Large intestine (tissue), 3 donors: ENCODE measurements around the gene SERPINA4. TPM values are rescaled to one million over a fixed set of nuclear protein-coding genes. Genes with fewer than 3 reads are reported as not detected.

Source experiments
- DNase-seq, 2 donors: peaks; one replicate each; pipeline versions ENCODE4 v3.0.0 to v3.0.0-alpha.2; 2013
- H3K27ac ChIP-seq: one replicate; pipeline ENCODE4 v1.5.1; 2013; ENCODE audit warnings: low read length
- H3K27me3 ChIP-seq: 2 replicates; pipeline ENCODE4 v1.6.1; 2013; ENCODE audit warnings: low read length; ENCODE audit not compliant: control insufficient read depth, insufficient read depth
- H3K36me3 ChIP-seq: 2 replicates; pipeline ENCODE4 v1.6.1; 2013; ENCODE audit warnings: low read length; ENCODE audit not compliant: control insufficient read depth, insufficient read depth
- H3K4me1 ChIP-seq: one replicate; pipeline ENCODE4 v1.6.1; 2013; ENCODE audit warnings: low read length; ENCODE audit not compliant: control insufficient read depth, insufficient read depth
- H3K4me3 ChIP-seq: one replicate; pipeline ENCODE4 v1.5.1; 2013; ENCODE audit warnings: low read length
- H3K9me3 ChIP-seq: one replicate; pipeline ENCODE4 v1.6.1; 2013; ENCODE audit warnings: mild to moderate bottlenecking, low read depth, low read length, moderate library complexity; ENCODE audit not compliant: control insufficient read depth
- WGBS: methylation state at CpG from one replicate; pipeline ENCODE4 v1.1.5; 2013; ENCODE audit warnings: low lambda C conversion rate; ENCODE audit not compliant: insufficient coverage; 5-methylcytosine and 5-hydroxymethylcytosine counted together
- polyA plus RNA-seq: library from polyadenylated mRNA; unstranded; fragments of 120-200 nt; gene quantifications from one replicate; pipeline ENCODE4 v1.2.1, GENCODE V29; 2013

Gene SERPINA4
- polyA plus RNA-seq, 1 donor: 46.0 TPM

- no peak overlapping the region for H3K27ac ChIP-seq
- no peaks in the 10 kb centered on the region for H3K9me3 ChIP-seq
- WGBS: no CpG with 5 or more reads among the region's 12 CpGs
- H3K4me1 ChIP-seq: peaks cover 19% of the 10 kb centered on the region
- no peaks in the 10 kb centered on the region for H3K27me3 ChIP-seq
- DNase-seq: no peak
- H3K4me3 ChIP-seq: no peak overlapping the region
- H3K36me3 ChIP-seq: no peaks in the 10 kb centered on the region
Observed at GRCh38 chr14:94542111-94542810, 19.0 kb upstream of the SERPINA4 start.

GRCh38 chr14:94542811-94543440, 18.3 kb upstream of the SERPINA4 start:
- WGBS: no CpG with 5 or more reads among the region's 9 CpGs
- peaks cover 19% of the 10 kb centered on the region for H3K4me1 ChIP-seq
- no peaks in the 10 kb centered on the region for H3K9me3 ChIP-seq
- peak in 1 of 2 donors; percentile 54 for DNase-seq
- no peak overlapping the region for H3K27ac ChIP-seq
- H3K4me3 ChIP-seq: no peak overlapping the region
- H3K36me3 ChIP-seq: no peaks in the 10 kb centered on the region
- no peaks in the 10 kb centered on the region for H3K27me3 ChIP-seq

DNA sequence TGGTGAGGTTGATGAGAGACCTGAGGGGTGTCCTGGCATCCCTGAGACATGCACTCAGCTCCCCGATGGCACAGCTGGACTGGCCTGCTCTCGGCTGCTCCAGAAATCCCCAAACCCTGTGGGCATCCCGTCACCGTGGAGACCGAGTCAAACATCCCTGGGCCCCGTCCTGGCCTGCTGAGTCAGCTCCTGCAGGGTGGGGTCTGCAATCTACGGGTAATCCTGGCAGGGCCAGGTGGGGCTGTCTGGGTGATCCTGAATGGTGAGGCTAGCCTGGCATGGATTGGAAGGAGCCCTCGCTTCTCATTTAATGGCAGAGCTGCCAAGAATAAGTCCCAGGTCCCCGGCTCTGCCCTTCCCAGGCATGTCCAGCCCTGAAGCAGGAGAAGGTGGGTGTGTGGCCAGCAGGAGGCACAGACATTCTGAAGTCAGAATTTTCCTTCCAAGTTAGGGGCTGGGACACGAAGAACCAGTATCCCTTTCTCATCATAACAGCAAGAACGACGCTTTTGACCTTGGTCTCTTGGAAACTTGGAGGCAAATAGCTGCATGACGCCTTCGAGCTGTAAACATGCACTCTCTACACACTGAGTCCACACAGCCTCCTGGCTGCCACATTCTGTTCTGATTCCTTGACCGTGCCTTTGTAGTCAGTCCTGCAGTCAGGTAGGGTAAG, 17.7 kb upstream of the SERPINA4 start:
- H3K4me3 ChIP-seq: no peak overlapping the region
- peaks cover 19% of the 10 kb centered on the region for H3K4me1 ChIP-seq
- no peak for DNase-seq
- no peaks in the 10 kb centered on the region for H3K36me3 ChIP-seq
- no CpG with 5 or more reads among the region's 15 CpGs for WGBS
- no peak overlapping the region for H3K27ac ChIP-seq
- H3K27me3 ChIP-seq: no peaks in the 10 kb centered on the region
- H3K9me3 ChIP-seq: no peaks in the 10 kb centered on the region

DNA sequence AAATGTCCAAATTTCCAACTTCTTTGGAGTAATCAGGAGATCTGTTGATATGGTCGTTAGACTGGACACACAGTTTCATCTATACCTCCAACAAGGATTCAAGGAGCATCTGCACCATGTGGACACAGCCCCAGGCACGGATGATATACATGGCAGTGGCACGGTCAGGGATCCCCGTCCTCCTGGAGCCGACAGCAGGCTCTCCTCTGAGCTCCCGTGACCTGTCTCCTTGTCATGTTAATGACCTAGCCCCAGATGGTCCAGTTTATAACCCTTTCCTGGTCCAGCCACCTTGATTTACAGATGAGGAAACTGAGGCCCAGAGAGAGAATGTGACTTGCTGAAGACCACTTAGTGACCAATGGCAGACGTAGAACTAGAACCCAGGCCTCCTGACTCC, 16.5 kb upstream of the SERPINA4 start:
- no peak overlapping the region for H3K4me3 ChIP-seq
- H3K36me3 ChIP-seq: no peaks in the 10 kb centered on the region
- H3K27me3 ChIP-seq: no peaks in the 10 kb centered on the region
- no peaks in the 10 kb centered on the region for H3K9me3 ChIP-seq
- WGBS: 60% methylated on average over 1 of the region's 7 CpGs
- no peak for DNase-seq
- no peak overlapping the region for H3K27ac ChIP-seq
- H3K4me1 ChIP-seq: peaks cover 19% of the 10 kb centered on the region

DNA sequence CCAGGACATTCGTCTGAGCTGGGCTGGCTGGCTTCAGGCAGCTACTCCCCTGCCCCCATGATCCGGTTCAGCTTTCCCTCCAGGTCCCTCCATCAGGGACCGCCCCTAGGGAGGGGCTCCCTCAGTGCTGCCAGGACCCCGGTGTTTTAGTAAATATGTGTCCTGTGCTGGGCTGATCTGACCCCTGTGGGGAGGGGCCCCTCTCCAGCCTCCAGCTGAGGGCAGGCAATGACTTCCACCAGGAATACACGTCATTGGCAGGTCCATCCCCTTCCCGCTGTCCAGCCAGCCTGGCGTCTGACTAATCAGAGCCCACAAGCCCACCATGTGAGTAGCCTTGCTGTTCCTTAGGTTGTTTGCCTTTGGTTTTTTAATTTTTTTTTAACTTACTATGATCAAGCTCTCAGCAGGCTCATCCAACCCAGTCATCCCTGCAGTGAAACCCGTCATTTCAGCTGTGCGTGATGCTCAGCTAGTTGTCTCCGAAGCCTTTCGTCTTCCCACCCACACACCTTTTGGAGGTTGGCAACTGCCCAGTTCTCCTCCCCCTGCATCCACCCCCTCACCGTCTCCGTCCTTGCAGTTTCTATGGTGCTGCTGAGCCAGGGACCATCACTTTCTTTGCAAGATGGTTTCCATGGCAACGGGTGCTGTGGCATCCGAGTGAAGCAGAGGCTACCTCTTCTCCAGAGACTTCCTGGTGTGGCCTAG, 16.0 kb upstream of the SERPINA4 start:
- WGBS: no CpG with 5 or more reads among the region's 15 CpGs
- no peak overlapping the region for H3K27ac ChIP-seq
- H3K27me3 ChIP-seq: no peaks in the 10 kb centered on the region
- DNase-seq: no peak
- no peaks in the 10 kb centered on the region for H3K36me3 ChIP-seq
- no peaks in the 10 kb centered on the region for H3K9me3 ChIP-seq
- no peak overlapping the region for H3K4me3 ChIP-seq
- peaks cover 15% of the 10 kb centered on the region for H3K4me1 ChIP-seq

- DNase-seq: no peak
- H3K27me3 ChIP-seq: no peaks in the 10 kb centered on the region
- WGBS: no CpG with 5 or more reads among the region's 8 CpGs
Observed at GRCh38 chr14:94547151-94547680, 14.0 kb upstream of the SERPINA4 start.

DNA sequence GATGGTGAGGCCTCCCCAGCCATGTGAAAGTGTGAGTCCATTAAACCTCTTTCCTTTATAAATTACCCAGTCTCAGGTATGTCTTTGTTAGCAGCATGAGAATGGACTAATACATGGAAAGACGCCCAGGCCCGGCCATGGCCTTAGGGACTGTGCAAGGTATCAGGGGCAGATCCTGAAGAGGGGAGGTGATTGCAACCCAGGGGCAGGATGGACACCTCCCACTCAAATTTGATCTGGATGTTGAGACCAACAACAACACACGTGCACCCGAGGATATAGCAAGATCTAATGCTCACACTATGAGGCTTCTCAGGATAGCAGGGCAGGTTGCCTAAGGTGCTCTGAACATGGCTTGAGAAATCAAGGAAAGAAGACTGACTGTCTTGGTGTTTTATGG, 13.5 kb upstream of the SERPINA4 start:
- H3K9me3 ChIP-seq: no peaks in the 10 kb centered on the region
- H3K4me1 ChIP-seq: peaks cover 7% of the 10 kb centered on the region
- H3K27me3 ChIP-seq: no peaks in the 10 kb centered on the region
- H3K4me3 ChIP-seq: no peak overlapping the region
- no CpG with 5 or more reads among the region's 4 CpGs for WGBS
- no peak overlapping the region for H3K27ac ChIP-seq
- no peaks in the 10 kb centered on the region for H3K36me3 ChIP-seq
- DNase-seq: no peak

More at GRCh38 chr14:94547151-94547680, 14.0 kb upstream of the SERPINA4 start:
- no peak overlapping the region for H3K4me3 ChIP-seq
- no peak overlapping the region for H3K27ac ChIP-seq
- no peaks in the 10 kb centered on the region for H3K9me3 ChIP-seq
- H3K4me1 ChIP-seq: peaks cover 7% of the 10 kb centered on the region
- no peaks in the 10 kb centered on the region for H3K36me3 ChIP-seq

DNA sequence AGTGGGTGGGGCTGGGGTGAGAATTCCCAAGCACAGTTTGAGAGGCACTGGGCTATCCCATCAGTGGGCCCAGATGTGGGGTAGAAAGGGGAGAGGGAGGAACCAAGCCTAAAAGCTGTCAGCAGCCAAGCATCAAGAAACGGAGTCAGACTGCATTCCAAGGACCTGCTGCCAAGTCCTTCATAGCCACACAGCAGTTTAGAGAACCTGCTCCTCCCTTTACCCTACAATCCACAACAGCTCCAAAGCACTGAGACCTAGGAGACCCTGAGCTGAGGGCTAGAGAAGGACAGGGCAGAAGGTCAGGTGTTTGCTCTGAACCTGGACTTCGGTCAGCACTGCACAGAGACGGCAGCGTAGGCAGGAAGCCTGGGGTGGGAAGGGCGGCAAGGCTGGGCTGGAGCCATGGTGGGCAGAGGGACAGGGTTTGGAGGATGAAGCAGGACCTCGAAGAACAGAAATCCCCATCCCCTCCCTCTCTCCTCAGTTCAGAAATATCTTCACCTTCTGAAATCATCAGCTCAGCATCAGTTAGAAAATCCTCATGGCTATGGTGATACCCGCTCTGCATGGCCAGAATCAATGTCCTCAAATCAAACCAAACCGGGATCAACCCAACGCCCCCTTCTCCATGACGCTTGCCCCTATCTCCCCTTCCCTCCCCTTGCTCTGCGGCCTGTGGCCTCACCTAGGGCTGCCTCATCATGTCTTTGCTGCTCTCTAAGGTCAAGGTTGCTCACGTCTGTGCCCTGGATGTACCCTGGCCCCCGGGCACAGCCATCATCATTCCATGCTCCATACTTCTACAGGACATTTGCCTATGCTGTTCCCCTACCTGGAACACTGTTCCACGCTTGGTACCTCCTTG, 12.9 kb upstream of the SERPINA4 start:
- Histone ChIP-seq H3K4me1 (peaks cover 4% of the 10 kb centered on the region), H3K9me3 (no peaks in the 10 kb centered on the region), H3K27ac (no peak overlapping the region), H3K4me3 (no peak overlapping the region), H3K36me3 (no peaks in the 10 kb centered on the region), H3K27me3 (no peaks in the 10 kb centered on the region)
- WGBS: 100% methylated on average over 1 of the region's 14 CpGs
- DNase-seq: no peak

- no CpG with 5 or more reads among the region's 24 CpGs for WGBS
- H3K27me3 ChIP-seq: no peaks in the 10 kb centered on the region
Observed at GRCh38 chr14:94548999-94549985, 11.9 kb upstream of the SERPINA4 start.

More at GRCh38 chr14:94548999-94549985, 11.9 kb upstream of the SERPINA4 start:
- H3K4me1 ChIP-seq: no peaks in the 10 kb centered on the region
- peak in 1 of 2 donors; percentile 39 for DNase-seq
- H3K27ac ChIP-seq: no peak overlapping the region
- no peak overlapping the region for H3K4me3 ChIP-seq
- H3K36me3 ChIP-seq: no peaks in the 10 kb centered on the region
- no peaks in the 10 kb centered on the region for H3K9me3 ChIP-seq
